GM21619 (cell line): Measurements from ENCODE around the gene RGS7.
A peak's percentile ranks its signal among the peaks of the same experiment; 100 is the strongest.
"Not testable (repeated sequence)": the region's sequence is repeated elsewhere in the genome, so short reads cannot be mapped to it uniquely, and the experiment has no call there.

Source experiments
- ATAC-seq: cut with Tn5 transposase; IDR thresholded peaks from one replicate; pipeline ENCODE4 v1.9.1; 2021; ENCODE audit not compliant: unreplicated experiment

RGS7 gene

GRCh38 chr1:240936911-240937668 is 419.9 kb downstream of the RGS7 start:
- no peak for ATAC-seq

- no peak for ATAC-seq
These were observed 421.1 kb downstream of the RGS7 start for GRCh38 chr1:240935920-240936319.

GRCh38 chr1:240931031-240931430 is 426.0 kb downstream of the RGS7 start:
- no peak for ATAC-seq

- ATAC-seq = no peak
These were observed 428.7 kb downstream of the RGS7 start for GRCh38 chr1:240928265-240928664.

GRCh38 chr1:240927821-240928220 is 429.2 kb downstream of the RGS7 start:
- ATAC-seq = no peak

- no peak for ATAC-seq
These were observed 431.7 kb downstream of the RGS7 start for GRCh38 chr1:240925273-240925672.

GRCh38 chr1:240917976-240918375 is 439.0 kb downstream of the RGS7 start:
- ATAC-seq = no peak

- no peak for ATAC-seq
These were observed 442.5 kb downstream of the RGS7 start for GRCh38 chr1:240914506-240914905.

GRCh38 chr1:240912821-240913220 is 444.2 kb downstream of the RGS7 start:
- ATAC-seq = no peak

GRCh38 chr1:240909701-240910457 is 447.1 kb downstream of the RGS7 start:
- peak; percentile 75 for ATAC-seq

- no peak for ATAC-seq
These were observed 450.5 kb downstream of the RGS7 start for GRCh38 chr1:240906477-240906876.

GRCh38 chr1:240905225-240905765 is 451.7 kb downstream of the RGS7 start:
- ATAC-seq = no peak

GRCh38 chr1:240895424-240895823 is 461.6 kb downstream of the RGS7 start:
- not testable (repeated sequence) for ATAC-seq

- ATAC-seq = no peak
These were observed 468.3 kb downstream of the RGS7 start for GRCh38 chr1:240888787-240889048.

GRCh38 chr1:240888039-240888786 is 468.8 kb downstream of the RGS7 start:
- ATAC-seq = peak; percentile 82

- no peak for ATAC-seq
These were observed 473.5 kb downstream of the RGS7 start for GRCh38 chr1:240883490-240883889.

- not testable (repeated sequence) for ATAC-seq
These were observed 474.2 kb downstream of the RGS7 start for GRCh38 chr1:240882656-240883308.

GRCh38 chr1:240878631-240879030 is 478.4 kb downstream of the RGS7 start:
- no peak for ATAC-seq

- ATAC-seq = no peak
These were observed 479.4 kb downstream of the RGS7 start for GRCh38 chr1:240877605-240878004.

GRCh38 chr1:240876071-240876470 is 480.9 kb downstream of the RGS7 start:
- no peak for ATAC-seq

- no peak for ATAC-seq
These were observed 487.9 kb downstream of the RGS7 start for GRCh38 chr1:240869071-240869470.
